Measurements from ENCODE around the gene SEC16A. TPM values are rescaled to one million over a fixed set of nuclear protein-coding genes. Genes with fewer than 3 reads are reported as not detected.

Gene SEC16A
- total and polyA plus RNA-seq, 2 donors (not counting 3 experiments of a cell fraction or from before 2014, with no cell fraction given) = 34.5 to 80.6 TPM

- Histone ChIP-seq H3K4me3 (replicated peaks in 1 of 3; ENCODE audit: insufficient read depth in 1 of 3, low read depth in 1 of 3, low read length in 3 of 3) (no peak overlapping the region), H3K4me2 (ENCODE audit: insufficient read depth, low read length) (no peak overlapping the region), H3K36me3 (ENCODE audit: control insufficient read depth in 2 of 2, extremely low read depth in 1 of 2, insufficient read depth in 2 of 2, low read length in 2 of 2) (peaks cover 12 to 49% of the 10 kb centered on the region in 2 experiments), H3K27ac (ENCODE audit: insufficient read depth, low read depth, low read length) (no peak overlapping the region), H4K20me1 (replicated peaks; ENCODE audit: control insufficient read depth, extremely low read depth, insufficient read depth, low read length) (no peaks in the 10 kb centered on the region), H3K79me2 (ENCODE audit: control insufficient read depth, insufficient read depth, low read length) (peaks cover 22% of the 10 kb centered on the region), H3K4me1 (ENCODE audit: control insufficient read depth, extremely low read depth, insufficient read depth, low read length) (peaks cover 10% of the 10 kb centered on the region), H3K9me3 (replicated peaks; ENCODE audit: control insufficient read depth, insufficient read depth, low read length) (no peaks in the 10 kb centered on the region), H3K27me3 (ENCODE audit: control insufficient read depth in 2 of 2, insufficient read depth in 2 of 2, low read length in 2 of 2) (no peaks in the 10 kb centered on the region), H2AFZ (ENCODE audit: low read depth, low read length) (no peak overlapping the region), H3K9ac (replicated peaks; ENCODE audit: extremely low read depth, insufficient read depth, low read length) (no peak overlapping the region), H3K9me1 (replicated peaks; ENCODE audit: control insufficient read depth, extremely low read depth, insufficient read depth, low read length) (no peaks in the 10 kb centered on the region)
- intact Hi-C loops (cut with micrococcal nuclease) = no loop called here
- dilution Hi-C loops (cut with MboI; ENCODE audit: extremely low pct_ligation_motif_present, low sequenced_read_pairs) = no loop called here
- TF ChIP-seq GATA2 (IDR thresholded peaks at IDR 0.05; ENCODE audit: insufficient read depth, insufficient read length, low read depth, low read length) = no peak
- no peak for TF ChIP-seq MYC (IDR thresholded peaks at IDR 0.05; ENCODE audit: low read depth, low read length)
- TF ChIP-seq EZH2 (IDR thresholded peaks at IDR 0.05; ENCODE audit: borderline replicate concordance, low read depth, low read length, severe bottlenecking) = no peak
- no peak for TF ChIP-seq FOS (IDR thresholded peaks at IDR 0.05; ENCODE audit: borderline replicate concordance, insufficient read depth, low read length)
- no peak for FAIRE-seq
- no TSS peak for BruUV-seq (replicated peaks)
- ChIA-PET POLR2A (no interaction called here), CTCF (interaction anchor here (0.6 kb wide), 1 partner anchor 13 kb away, joined by 3 read pairs; no protein-coding TSS in a partner anchor)
- no peak for DNase-seq (ENCODE audit: low read depth, low spot score)
These were observed 40.6 kb downstream of the SEC16A start for GRCh38 chr9:136442265-136442664.

DNA sequence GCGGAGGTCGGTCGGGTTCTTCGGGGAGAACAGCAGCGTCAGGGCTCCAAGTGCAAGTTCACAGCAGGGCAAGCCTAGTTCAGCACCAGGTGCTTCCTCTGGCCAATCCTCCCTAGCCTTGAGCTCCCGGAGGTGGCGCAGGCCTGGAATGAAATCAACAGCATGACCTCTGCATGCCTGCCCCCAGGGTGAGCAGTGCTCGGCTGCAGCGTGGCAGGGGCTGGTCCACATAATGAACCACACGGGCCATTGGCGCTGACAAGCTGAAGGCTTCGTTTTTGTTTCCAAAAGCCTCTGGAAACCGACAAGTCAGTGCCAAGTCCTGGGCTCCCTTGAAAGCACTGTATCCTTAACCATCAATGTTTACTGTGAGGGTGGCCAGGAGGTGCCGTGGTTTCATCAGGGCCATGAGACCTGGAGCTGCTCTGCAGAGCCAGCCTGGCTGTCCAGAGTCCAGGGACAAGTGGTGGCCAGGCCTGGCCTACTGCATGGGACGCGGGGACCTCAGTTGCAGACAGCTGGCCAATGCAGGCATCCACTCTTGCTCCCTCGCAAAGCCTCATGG is 41.1 kb downstream of the SEC16A start:
- POLR2A ChIA-PET = no interaction called here
- peaks cover 12 to 44% of the 10 kb centered on the region in 2 experiments for H3K36me3 ChIP-seq (ENCODE audit: control insufficient read depth in 2 of 2, extremely low read depth in 1 of 2, insufficient read depth in 2 of 2, low read length in 2 of 2)
- no TSS peak for BruUV-seq (replicated peaks)

More for the DNA sequence above, 41.1 kb downstream of the SEC16A start:
- dilution Hi-C loops (cut with MboI; ENCODE audit: extremely low pct_ligation_motif_present, low sequenced_read_pairs) (no loop called here), intact Hi-C loops (cut with micrococcal nuclease) (no loop called here)
- Histone ChIP-seq H2AFZ (ENCODE audit: low read depth, low read length) (no peak overlapping the region), H4K20me1 (replicated peaks; ENCODE audit: control insufficient read depth, extremely low read depth, insufficient read depth, low read length) (no peaks in the 10 kb centered on the region), H3K9me1 (replicated peaks; ENCODE audit: control insufficient read depth, extremely low read depth, insufficient read depth, low read length) (no peaks in the 10 kb centered on the region), H3K27ac (ENCODE audit: insufficient read depth, low read depth, low read length) (no peak overlapping the region), H3K4me1 (ENCODE audit: control insufficient read depth, extremely low read depth, insufficient read depth, low read length) (peaks cover 12% of the 10 kb centered on the region), H3K4me3 (replicated peaks in 1 of 3; ENCODE audit: insufficient read depth in 1 of 3, low read depth in 1 of 3, low read length in 3 of 3) (no peak overlapping the region), H3K27me3 (ENCODE audit: control insufficient read depth in 2 of 2, insufficient read depth in 2 of 2, low read length in 2 of 2) (no peaks in the 10 kb centered on the region), H3K9ac (replicated peaks; ENCODE audit: extremely low read depth, insufficient read depth, low read length) (no peak overlapping the region), H3K79me2 (ENCODE audit: control insufficient read depth, insufficient read depth, low read length) (peaks cover 27% of the 10 kb centered on the region), H3K4me2 (ENCODE audit: insufficient read depth, low read length) (no peak overlapping the region), H3K9me3 (replicated peaks; ENCODE audit: control insufficient read depth, insufficient read depth, low read length) (no peaks in the 10 kb centered on the region)
- FAIRE-seq (no peak), DNase-seq (ENCODE audit: low read depth, low spot score) (no peak)
- no peak for TF ChIP-seq JUN (IDR thresholded peaks at IDR 0.05; ENCODE audit: borderline replicate concordance, insufficient read depth, insufficient read length, low read depth)
- CTCF ChIA-PET = no interaction called here

Measured in endothelial cell of umbilical vein (primary cell).